Activated T-cell treated with anti-CD3 and anti-CD28 coated beads, Interleukin-2, amount 50 U/mL, for 72 hours (primary cell): ENCODE results near the gene SNPH. TPM values are rescaled to one million over a fixed set of nuclear protein-coding genes. Genes with fewer than 3 reads are reported as not detected.

Experiments used
- ATAC-seq, 2 donors: fragments of 150-1000 bp; cut with Tn5 transposase; replicated peaks in 1 of 2; 2 replicates each; pipeline ENCODE4 v1.10.0; 2021; ENCODE audit warnings: moderate library complexity in 2 of 2, mild to moderate bottlenecking in 1 of 2
- DNase-seq, 2 donors: peaks; one replicate each; pipeline ENCODE4 v3.0.0; 2021 to 2022; ENCODE audit warnings: mixed read lengths in 1 of 2
- H3K27ac Mint-ChIP-seq: one replicate; pipeline ENCODE4 v1.8.0; 2022; ENCODE audit warnings: mild to moderate bottlenecking, moderate library complexity, mixed read lengths
- H3K27me3 Mint-ChIP-seq: one replicate; pipeline ENCODE4 v1.8.0; 2022; ENCODE audit warnings: low read depth, mixed read lengths
- H3K36me3 Mint-ChIP-seq, 2 donors: one replicate each; pipeline ENCODE4 v1.8.0; 2022; ENCODE audit warnings: mixed read lengths in 2 of 2, mild to moderate bottlenecking in 1 of 2; ENCODE audit not compliant: insufficient read depth in 2 of 2
- H3K4me1 Mint-ChIP-seq: one replicate; pipeline ENCODE4 v1.8.0; 2022; ENCODE audit warnings: low read depth, mixed read lengths
- H3K4me3 Mint-ChIP-seq, 2 donors: one replicate each; pipeline ENCODE4 v1.8.0; 2022; ENCODE audit warnings: mild to moderate bottlenecking in 2 of 2, mixed read lengths in 2 of 2, moderate library complexity in 2 of 2
- H3K9me3 Mint-ChIP-seq, 2 donors: one replicate each; pipeline ENCODE4 v1.8.0; 2022; ENCODE audit warnings: mixed read lengths in 2 of 2
- total RNA-seq, 2 donors: library from RNA; stranded (reverse); gene quantifications; one replicate each; pipeline ENCODE4 v1.2.3, GENCODE V29; 2022

Gene SNPH
- total RNA-seq, 2 donors from 2014 or later: 7.1 to 7.8 TPM

DNA sequence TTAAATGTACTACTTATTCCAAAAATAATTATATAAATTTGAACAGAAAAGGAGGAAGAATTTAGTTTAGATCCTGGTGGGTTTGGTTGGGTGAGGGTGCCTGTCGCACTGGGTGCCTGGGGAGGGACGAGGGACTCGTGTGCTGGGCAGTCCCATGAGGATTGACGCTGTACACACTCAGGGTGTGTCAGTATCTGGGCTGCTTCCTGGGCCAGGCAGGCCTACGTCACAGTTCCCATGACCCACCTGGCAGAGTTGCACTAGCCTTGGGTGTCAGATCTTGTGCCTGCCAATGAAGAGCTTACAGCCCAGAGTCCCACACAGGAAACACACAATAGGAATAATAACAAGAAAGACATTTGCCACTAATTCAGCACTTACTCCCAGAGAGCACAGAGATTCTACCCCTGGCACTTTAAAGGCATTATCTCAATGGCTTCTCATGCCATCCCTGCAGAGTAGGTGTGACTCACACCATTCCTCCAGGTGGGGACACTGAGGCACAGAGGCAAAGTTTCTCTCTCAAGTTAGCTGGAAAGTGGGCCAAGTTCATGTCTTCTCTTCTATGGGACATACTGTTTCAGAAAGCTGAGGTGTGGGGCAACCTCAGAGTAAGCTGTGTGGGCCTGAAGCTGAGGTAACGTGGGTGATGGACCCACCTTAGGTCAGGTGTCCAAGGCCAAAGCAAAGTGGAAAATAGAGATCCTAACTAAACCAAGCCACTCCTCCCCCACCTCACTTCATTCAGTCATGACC is 64.2 kb downstream of the SNPH start:
- H3K27ac Mint-ChIP-seq: peak overlapping the region; percentile 18
- H3K36me3 Mint-ChIP-seq: peaks cover 5 to 11% of the 10 kb centered on the region in 2 donors
- peak overlapping the region in 1 of 2 donors; percentile 5 for H3K4me3 Mint-ChIP-seq
- H3K4me1 Mint-ChIP-seq: peaks cover 49% of the 10 kb centered on the region
- peak in 1 of 2 donors; percentile 39 for DNase-seq
- no peaks in the 10 kb centered on the region for H3K27me3 Mint-ChIP-seq
- no peaks in the 10 kb centered on the region for H3K9me3 Mint-ChIP-seq
- peak in 1 of 2 donors; percentile 29 for ATAC-seq

DNA sequence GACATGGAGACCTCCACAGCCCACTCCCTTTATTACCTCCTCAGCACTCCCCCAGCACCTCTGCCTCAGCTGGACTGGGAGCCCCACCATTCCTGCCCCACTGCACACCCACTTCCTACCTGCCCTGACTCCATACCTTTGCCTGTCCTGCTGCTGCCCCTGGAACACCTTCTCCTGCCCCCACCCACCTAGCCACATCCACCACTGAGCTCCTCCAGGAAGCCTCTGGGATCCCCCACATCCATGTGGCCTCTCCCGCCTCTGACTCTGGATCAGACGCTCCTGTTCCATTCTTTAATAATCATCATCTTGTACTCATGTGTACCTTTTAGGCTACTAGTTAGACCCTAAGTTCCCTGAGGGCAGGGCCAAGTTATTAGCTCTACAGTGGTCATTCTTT is 65.0 kb downstream of the SNPH start:
- DNase-seq (no peak), ATAC-seq (no peak)
- Mint-ChIP-seq H3K4me3 (no peak overlapping the region), H3K27ac (no peak overlapping the region), H3K27me3 (no peaks in the 10 kb centered on the region), H3K4me1 (peaks cover 53% of the 10 kb centered on the region), H3K9me3 (no peaks in the 10 kb centered on the region), H3K36me3 (peaks cover 5 to 11% of the 10 kb centered on the region in 2 donors)

DNA sequence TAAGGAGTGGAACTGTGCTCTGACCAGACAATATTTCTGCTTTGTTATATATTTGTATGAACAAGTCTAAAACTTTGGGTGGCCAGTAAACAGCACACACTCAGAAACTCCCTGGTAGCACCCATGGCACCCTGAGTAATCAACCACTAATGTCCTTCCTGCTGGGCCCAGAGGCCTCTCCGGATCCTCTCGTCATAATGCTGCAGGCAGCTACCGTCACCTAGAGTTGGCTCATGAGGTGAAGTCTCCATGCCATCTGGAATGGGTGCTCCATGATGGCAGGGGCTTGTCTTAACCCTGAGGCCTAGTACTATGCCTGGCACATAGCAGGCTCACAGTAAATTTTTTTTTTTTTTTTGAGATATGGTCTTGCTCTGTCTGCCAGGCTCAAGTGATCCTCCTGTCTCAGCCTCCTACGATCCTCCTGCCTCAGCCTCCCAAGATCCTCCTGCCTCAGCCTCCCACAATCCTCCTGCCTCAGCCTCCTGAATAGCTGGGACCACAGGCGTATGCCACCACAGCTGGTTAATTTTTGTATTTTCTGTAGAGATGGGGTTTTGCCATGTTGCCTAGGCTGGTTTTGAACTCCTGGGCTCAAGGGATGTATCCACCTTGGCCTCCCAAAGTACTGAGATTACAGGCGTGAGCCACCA is 65.8 kb downstream of the SNPH start:
- peak overlapping the region; percentile 75 for H3K27ac Mint-ChIP-seq
- peaks cover 61% of the 10 kb centered on the region for H3K4me1 Mint-ChIP-seq
- no peak for ATAC-seq
- H3K9me3 Mint-ChIP-seq: no peaks in the 10 kb centered on the region
- no peak overlapping the region for H3K4me3 Mint-ChIP-seq
- DNase-seq: no peak
- H3K36me3 Mint-ChIP-seq: peaks cover 5 to 11% of the 10 kb centered on the region in 2 donors
- H3K27me3 Mint-ChIP-seq: no peaks in the 10 kb centered on the region

DNA sequence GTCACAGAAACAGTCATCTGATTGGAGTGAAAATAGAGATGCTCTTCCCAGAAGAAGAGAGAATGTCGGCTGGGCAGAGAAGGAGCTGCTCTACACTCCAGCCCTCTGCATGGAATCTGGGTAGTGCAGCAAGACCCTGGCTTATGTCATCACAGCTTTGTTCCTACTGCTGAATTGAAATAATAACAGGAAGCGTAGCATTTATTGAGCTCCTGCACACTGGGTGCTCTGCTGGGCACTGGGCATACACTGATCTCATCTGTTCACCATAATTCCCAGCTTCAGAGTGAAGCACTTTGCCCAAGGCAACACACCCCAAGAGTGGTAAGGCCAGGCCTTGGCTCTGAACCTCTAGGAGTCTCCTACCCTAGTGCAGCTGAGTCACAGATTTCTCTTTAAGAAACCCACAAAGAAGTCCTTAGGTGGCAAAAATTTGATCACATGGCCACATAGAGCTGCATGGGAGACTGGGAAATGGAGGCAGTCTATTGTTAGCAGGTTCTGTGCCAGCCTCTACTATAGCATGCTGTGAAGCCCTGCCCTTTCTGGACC is 66.7 kb downstream of the SNPH start:
- Mint-ChIP-seq H3K4me3 (no peak overlapping the region), H3K4me1 (peaks cover 62% of the 10 kb centered on the region), H3K9me3 (no peaks in the 10 kb centered on the region), H3K36me3 (peaks cover 5 to 9% of the 10 kb centered on the region in 2 donors), H3K27ac (peak overlapping the region; percentile 75), H3K27me3 (no peaks in the 10 kb centered on the region)
- ATAC-seq (no peak), DNase-seq (no peak)

DNA sequence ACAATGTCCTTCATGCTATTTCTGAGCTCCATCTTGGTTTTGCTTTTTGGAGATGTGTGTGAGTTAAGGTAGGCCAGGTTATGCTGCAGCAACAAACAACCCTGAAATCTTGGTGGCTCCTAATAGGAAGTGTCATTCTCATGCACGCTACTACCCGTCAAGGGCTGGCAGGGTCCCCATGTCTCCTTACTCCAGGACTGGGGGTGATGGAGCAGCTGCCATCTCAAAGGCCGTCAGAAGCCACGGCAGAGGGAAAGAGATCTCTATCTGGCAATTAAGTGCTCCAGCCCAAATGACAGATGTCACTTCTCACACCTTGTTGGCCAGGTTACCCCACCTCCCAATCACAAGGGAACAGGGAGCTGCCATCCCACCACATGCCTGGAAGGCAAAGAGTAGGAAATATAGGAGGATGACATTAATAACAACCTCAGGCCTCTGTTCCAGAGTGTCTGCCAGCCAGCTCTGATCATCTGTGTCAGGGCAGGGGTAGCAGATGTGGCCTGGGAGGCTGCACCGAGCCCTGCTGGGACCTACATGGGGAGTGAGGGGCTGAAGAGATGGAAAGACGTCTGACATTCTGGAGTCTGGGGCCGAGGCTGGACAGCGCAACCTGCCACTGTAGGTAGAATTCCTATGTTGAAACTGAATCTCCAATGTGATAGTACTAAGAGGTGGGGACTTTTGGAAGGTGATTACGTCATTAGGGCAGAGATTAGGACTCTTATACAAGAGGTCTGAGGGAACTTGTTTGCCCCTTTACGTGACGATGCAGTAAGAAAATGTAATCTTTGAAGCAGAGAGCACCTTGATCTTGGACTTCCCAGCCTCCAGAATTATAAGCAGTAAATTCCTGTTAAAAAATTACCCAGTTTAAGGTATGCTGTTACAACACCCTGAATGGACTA is 67.6 kb downstream of the SNPH start:
- no peak overlapping the region for H3K27ac Mint-ChIP-seq
- no peaks in the 10 kb centered on the region for H3K9me3 Mint-ChIP-seq
- ATAC-seq: no peak
- H3K4me1 Mint-ChIP-seq: peaks cover 62% of the 10 kb centered on the region
- no peak for DNase-seq
- H3K36me3 Mint-ChIP-seq: peaks cover 5 to 9% of the 10 kb centered on the region in 2 donors
- H3K4me3 Mint-ChIP-seq: no peak overlapping the region
- H3K27me3 Mint-ChIP-seq: no peaks in the 10 kb centered on the region

DNA sequence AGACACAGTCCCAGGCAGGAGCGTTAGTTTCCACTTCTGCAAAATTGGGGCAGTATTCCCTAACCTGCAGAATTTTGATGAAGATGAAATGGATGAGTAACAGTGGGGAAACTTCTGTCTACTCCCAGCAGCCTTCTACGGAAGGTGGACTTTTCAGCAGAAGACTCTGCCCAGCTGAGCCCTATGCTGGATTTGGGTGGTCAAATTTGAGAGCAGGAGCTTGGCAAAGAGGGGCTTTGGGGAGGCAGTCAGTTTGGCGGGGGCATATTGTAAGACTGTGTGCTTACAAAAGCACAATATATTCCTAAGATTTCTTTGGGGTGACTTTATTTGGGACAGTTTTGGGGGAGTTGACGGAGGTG is 68.3 kb downstream of the SNPH start:
- no peaks in the 10 kb centered on the region for H3K9me3 Mint-ChIP-seq
- peaks cover 5 to 9% of the 10 kb centered on the region in 2 donors for H3K36me3 Mint-ChIP-seq
- H3K4me3 Mint-ChIP-seq: no peak overlapping the region
- peak overlapping the region; percentile 79 for H3K27ac Mint-ChIP-seq
- H3K4me1 Mint-ChIP-seq: peaks cover 60% of the 10 kb centered on the region
- ATAC-seq (no peak), DNase-seq (no peak)
- no peaks in the 10 kb centered on the region for H3K27me3 Mint-ChIP-seq

DNA sequence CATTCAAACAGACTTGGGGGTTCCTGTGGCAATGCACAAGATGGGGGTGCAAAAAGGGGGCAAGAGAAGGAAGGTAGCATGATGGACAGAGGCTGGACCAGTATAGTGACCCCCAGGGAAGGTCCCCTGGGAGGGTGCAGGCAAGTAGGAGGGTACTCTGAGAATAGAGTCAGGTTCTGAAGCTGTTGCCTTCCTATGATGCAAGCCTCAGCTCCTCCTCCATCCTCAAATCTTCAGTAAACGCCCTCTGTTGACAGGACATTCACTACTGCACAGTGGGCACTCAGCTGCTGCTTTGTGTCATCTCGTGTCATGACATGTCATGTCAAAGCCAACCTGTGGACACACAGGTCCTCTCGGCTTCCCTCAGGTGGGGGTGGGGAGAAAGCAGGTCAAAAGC is 68.7 kb downstream of the SNPH start:
- Mint-ChIP-seq H3K27ac (peak overlapping the region; percentile 79), H3K4me3 (no peak overlapping the region), H3K27me3 (no peaks in the 10 kb centered on the region), H3K9me3 (no peaks in the 10 kb centered on the region), H3K4me1 (peaks cover 56% of the 10 kb centered on the region), H3K36me3 (peaks cover 5 to 6% of the 10 kb centered on the region in 2 donors)
- DNase-seq (no peak), ATAC-seq (peak in 1 of 2 donors; percentile 24)

DNA sequence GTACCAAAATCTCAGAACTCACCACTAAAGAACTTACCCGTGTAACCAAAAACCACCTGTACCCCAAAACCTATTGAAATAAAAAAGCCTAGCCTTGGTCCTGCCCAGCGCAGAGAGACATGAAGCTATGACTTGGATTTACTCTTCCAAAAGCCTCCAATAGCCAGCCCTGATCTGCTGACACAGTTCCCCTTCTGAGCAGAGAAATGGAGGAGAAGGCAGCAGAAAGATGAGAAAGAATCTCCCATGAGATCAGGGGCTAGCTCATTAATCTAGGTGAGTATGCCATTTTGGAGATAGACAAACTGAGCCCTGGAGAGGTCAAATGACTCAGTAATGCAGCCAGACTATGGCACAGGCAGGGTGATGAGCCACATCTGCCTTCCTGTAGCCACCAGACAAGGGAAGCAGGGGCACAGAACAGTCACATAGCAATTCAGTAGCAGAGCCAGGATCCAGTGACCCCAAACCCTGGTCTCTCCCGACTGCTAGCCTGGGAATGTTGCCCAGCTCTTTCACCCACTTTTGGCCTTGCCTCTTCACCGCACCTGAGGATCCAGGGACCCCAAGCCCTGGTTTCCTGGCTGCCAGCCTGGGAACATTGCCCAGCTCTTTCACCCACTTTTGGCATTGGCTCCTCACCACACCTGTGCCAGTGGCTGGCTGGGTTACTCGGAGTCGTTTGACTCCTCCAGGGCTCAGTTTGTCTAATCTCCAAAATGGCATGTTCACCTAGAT is 70.0 kb downstream of the SNPH start:
- Mint-ChIP-seq H3K27me3 (no peaks in the 10 kb centered on the region), H3K27ac (peak overlapping the region; percentile 20), H3K4me3 (peak overlapping the region in 1 of 2 donors; percentile 17), H3K9me3 (no peaks in the 10 kb centered on the region), H3K36me3 (peaks cover 5 to 6% of the 10 kb centered on the region in 2 donors), H3K4me1 (peaks cover 42% of the 10 kb centered on the region)
- ATAC-seq (peak; percentile 76 to 77), DNase-seq (no peak)

DNA sequence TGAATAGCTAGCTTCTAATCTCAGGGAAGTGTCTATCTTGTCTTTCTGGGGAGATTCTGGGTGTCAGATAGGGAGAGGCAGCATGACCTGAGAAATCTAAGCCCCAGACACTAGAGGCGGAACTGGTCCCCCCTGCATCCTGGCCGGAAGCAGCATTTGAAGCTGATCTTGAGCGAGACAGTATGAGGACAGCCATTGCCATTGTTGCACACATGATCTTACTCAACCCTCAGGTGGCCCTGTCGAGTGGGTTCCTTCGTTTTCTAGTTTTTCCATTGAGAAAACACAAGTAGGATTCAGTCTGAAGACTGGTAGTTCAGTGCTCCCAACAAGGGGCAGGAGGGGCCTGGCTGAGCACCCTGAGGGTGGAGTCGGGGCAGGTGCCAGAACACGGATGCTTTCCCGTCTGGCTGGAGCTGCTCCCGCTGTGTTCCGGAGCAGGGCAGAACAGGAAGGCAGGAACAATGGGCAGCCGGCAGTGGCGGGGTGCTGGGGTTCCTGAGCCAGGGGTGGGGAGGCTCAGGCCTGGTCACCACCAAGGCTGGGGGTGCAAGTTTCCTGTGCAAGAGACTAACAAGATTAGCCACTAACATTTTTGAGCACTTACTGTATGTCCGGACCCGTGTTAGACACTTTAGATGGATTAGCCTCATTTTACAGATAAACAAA is 70.7 kb downstream of the SNPH start:
- peak overlapping the region; percentile 17 to 22 for H3K4me3 Mint-ChIP-seq
- no peaks in the 10 kb centered on the region for H3K27me3 Mint-ChIP-seq
- peaks cover 3 to 5% of the 10 kb centered on the region in 2 donors for H3K36me3 Mint-ChIP-seq
- DNase-seq (no peak), ATAC-seq (peak; percentile 37 to 53)
- H3K4me1 Mint-ChIP-seq: peaks cover 35% of the 10 kb centered on the region
- H3K27ac Mint-ChIP-seq: peak overlapping the region; percentile 20
- H3K9me3 Mint-ChIP-seq: no peaks in the 10 kb centered on the region

DNA sequence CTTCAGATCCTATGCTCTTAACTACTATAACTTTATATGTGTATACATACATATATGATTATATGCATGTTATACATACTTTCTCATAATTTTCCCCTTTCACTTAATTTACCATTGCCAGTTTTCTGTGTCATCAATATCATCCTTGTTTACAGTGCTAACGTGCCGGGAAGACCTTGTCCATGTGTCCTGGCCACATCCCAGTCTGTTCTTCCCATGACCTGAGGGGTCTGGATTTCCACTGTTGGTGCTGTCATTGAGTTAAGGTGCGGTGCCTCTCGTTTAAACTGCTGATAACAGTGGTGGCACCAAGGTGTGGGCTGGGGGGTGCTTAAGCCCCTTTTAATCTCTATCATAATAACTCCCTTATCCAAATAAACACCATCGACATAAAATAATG is 71.3 kb downstream of the SNPH start:
- no peak overlapping the region for H3K4me3 Mint-ChIP-seq
- no peaks in the 10 kb centered on the region for H3K27me3 Mint-ChIP-seq
- H3K36me3 Mint-ChIP-seq: peaks cover 3 to 5% of the 10 kb centered on the region in 2 donors
- ATAC-seq (no peak), DNase-seq (no peak)
- no peak overlapping the region for H3K27ac Mint-ChIP-seq
- H3K9me3 Mint-ChIP-seq: no peaks in the 10 kb centered on the region
- peaks cover 29% of the 10 kb centered on the region for H3K4me1 Mint-ChIP-seq

DNA sequence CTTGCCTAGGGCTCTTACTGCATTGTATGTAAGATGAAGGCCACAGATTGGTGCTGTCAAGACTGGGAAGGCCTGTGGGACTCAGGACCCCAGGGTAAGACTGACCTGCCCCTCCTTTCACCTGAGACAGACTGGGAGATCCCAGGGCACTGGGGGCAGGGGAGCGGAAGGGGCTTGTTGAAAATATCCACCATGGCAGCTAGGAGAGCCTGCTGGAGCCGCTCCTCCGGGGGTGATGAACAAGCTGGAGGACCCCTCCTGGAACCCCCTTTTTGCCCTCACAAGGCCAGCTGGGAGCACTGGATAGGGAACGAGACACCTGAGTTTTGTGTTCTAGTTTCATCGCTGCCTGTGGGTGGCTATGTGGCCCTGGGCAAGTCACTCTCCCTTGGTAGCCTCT is 72.0 kb downstream of the SNPH start:
- Mint-ChIP-seq H3K4me1 (peaks cover 23% of the 10 kb centered on the region), H3K27me3 (no peaks in the 10 kb centered on the region), H3K36me3 (peaks cover 2 to 3% of the 10 kb centered on the region in 2 donors), H3K9me3 (no peaks in the 10 kb centered on the region), H3K27ac (no peak overlapping the region), H3K4me3 (no peak overlapping the region)
- DNase-seq (no peak), ATAC-seq (no peak)

DNA sequence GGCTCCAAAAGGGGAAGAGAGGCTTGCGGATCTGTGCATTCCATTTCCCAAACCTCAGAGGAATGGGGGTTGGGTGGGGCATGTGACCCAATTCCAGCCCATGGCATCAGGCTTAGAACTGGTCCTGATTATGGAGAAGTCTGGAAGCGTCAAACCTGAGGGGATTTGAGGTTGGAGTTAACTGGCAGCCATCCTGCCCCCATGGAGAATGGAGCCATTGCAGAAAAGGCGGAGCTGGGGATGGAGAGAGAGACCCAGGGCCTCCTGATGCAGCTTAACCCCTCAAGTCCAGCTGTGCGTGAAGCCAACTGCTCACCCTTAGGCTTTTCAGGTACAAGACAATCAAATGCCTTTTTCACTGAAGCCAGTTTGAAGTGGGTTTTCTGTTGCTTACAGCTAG is 72.7 kb downstream of the SNPH start:
- Mint-ChIP-seq H3K4me3 (no peak overlapping the region), H3K27ac (no peak overlapping the region)
- no peak for DNase-seq

More for the DNA sequence above, 72.7 kb downstream of the SNPH start:
- no peak for ATAC-seq
- H3K9me3 Mint-ChIP-seq: no peaks in the 10 kb centered on the region
- peaks cover 2 to 3% of the 10 kb centered on the region in 2 donors for H3K36me3 Mint-ChIP-seq
- H3K27me3 Mint-ChIP-seq: no peaks in the 10 kb centered on the region
- peaks cover 22% of the 10 kb centered on the region for H3K4me1 Mint-ChIP-seq
